Uterus (tissue), 2 donors: ENCODE results near the gene PRKRA.

Experiments used
- CTCF ChIP-seq, 4 experiments: fragments of 200-600 bp in 2 of 4; fragments of 450-650 bp in 2 of 4; sonication (generic) in 2 of 4; IDR thresholded peaks; one replicate each; pipeline ENCODE4 v1.5.1; 2016 to 2019; ENCODE audit warnings: antibody characterized with exemption in 4 of 4, mild to moderate bottlenecking in 2 of 4, moderate library complexity in 1 of 4
- POLR2A ChIP-seq, 2 donors: fragments of 450-650 bp; IDR thresholded peaks; one replicate each; pipeline ENCODE4 v1.6.1; 2016; ENCODE audit warnings: antibody characterized with exemption in 2 of 2, mild to moderate bottlenecking in 1 of 2, moderate library complexity in 1 of 2

DNA sequence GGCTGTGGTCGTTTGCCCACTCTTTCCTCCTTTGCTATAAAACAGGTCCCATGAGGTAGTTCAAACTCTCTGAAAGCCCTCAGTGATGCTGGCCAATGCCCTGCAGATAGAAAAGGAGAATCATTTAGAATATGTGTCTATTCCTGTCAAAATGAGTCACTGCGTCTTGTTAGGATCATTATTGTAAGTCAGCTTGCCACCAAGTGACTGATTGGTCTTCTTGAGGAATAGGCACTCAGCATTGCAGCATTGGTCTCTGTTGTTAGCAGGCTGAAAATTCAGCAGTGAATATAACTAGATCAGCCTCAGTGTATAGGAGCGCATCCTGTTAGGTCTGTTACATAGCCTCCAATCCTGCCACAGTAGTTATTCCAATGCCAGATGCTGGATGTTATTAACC, 28.9 kb downstream of the PRKRA start:
- TF ChIP-seq CTCF (IDR thresholded peaks at IDR 0.05): no peak
- TF ChIP-seq POLR2A (IDR thresholded peaks at IDR 0.05): no peak
